DOHH2 (cell line): ENCODE results near the gene NDUFAF5.

Experiments used
- H3F3A ChIP-seq: fragments of 200-600 bp; sonication (generic), shearing (Covaris generic); 2 replicates; pipeline ENCODE4 v1.6.0; 2016; ENCODE audit warnings: antibody characterized with exemption, mild to moderate bottlenecking; ENCODE audit not compliant: control insufficient read depth, insufficient read depth
- H3K27ac ChIP-seq: fragments of 200-600 bp; sonication (generic); 2 replicates; pipeline ENCODE4 v1.5.1; 2014; ENCODE audit warnings: low read depth, mild to moderate bottlenecking, low read length, moderate library complexity
- H3K27me3 ChIP-seq: fragments of 200-600 bp; sonication (generic); 2 replicates; pipeline ENCODE4 v1.6.1; 2014; ENCODE audit warnings: mild to moderate bottlenecking, low read length, mixed read lengths; ENCODE audit not compliant: control insufficient read depth
- H3K36me3 ChIP-seq: fragments of 200-600 bp; sonication (generic); 2 replicates; pipeline ENCODE4 v1.6.1; 2014; ENCODE audit warnings: mild to moderate bottlenecking, low read length, moderate library complexity, mixed read lengths; ENCODE audit not compliant: control insufficient read depth
- H3K4me1 ChIP-seq: fragments of 200-600 bp; sonication (generic); 2 replicates; pipeline ENCODE4 v1.6.1; 2014; ENCODE audit warnings: mild to moderate bottlenecking, low read length, mixed read lengths; ENCODE audit not compliant: control insufficient read depth
- H3K4me2 ChIP-seq: fragments of 200-600 bp; sonication (generic); 2 replicates; pipeline ENCODE4 v1.6.0; 2014; ENCODE audit warnings: mild to moderate bottlenecking, low read length, moderate library complexity
- H3K4me3 ChIP-seq: fragments of 200-600 bp; sonication (generic); 2 replicates; pipeline ENCODE4 v1.5.1; 2014; ENCODE audit warnings: mild to moderate bottlenecking, low read length, mixed read lengths
- H3K79me2 ChIP-seq: fragments of 200-600 bp; sonication (generic); 2 replicates; pipeline ENCODE4 v1.6.1; 2014; ENCODE audit warnings: mild to moderate bottlenecking, low read length, mixed read lengths; ENCODE audit not compliant: control insufficient read depth
- H3K9me2 ChIP-seq: fragments of 200-600 bp; sonication (generic); replicated peaks from 2 replicates; pipeline ENCODE4 v1.6.1; 2014; ENCODE audit warnings: mild to moderate bottlenecking, low read length, mixed read lengths; ENCODE audit not compliant: control insufficient read depth
- H3K9me3 ChIP-seq: fragments of 200-600 bp; sonication (generic); 2 replicates; pipeline ENCODE4 v1.6.1; 2014; ENCODE audit warnings: antibody characterized with exemption, low read length, mixed read lengths; ENCODE audit not compliant: control insufficient read depth, insufficient read depth
- H4K20me1 ChIP-seq: fragments of 200-600 bp; sonication (generic); 2 replicates; pipeline ENCODE4 v1.6.0; 2014; ENCODE audit warnings: low read depth, mild to moderate bottlenecking, antibody characterized with exemption, low read length, moderate library complexity; ENCODE audit not compliant: control insufficient read depth, insufficient read depth
- EZH2phosphoT487 ChIP-seq: fragments of 200-600 bp; sonication (generic); IDR thresholded peaks from 2 replicates; pipeline ENCODE4 v1.6.1; 2017; ENCODE audit warnings: borderline replicate concordance, mild to moderate bottlenecking, antibody characterized with exemption, low read length, moderate library complexity, mixed read lengths
- TF ChIP-seq, protein P1 (sequence below): fragments of 200-600 bp; sonication (generic); IDR thresholded peaks from one replicate; pipeline ENCODE4 v1.5.1; 2014; ENCODE audit warnings: antibody characterized with exemption, mild to moderate bottlenecking, low read depth, low read length; ENCODE audit not compliant: poor library complexity, severe bottlenecking

The NDUFAF5 gene

DNA sequence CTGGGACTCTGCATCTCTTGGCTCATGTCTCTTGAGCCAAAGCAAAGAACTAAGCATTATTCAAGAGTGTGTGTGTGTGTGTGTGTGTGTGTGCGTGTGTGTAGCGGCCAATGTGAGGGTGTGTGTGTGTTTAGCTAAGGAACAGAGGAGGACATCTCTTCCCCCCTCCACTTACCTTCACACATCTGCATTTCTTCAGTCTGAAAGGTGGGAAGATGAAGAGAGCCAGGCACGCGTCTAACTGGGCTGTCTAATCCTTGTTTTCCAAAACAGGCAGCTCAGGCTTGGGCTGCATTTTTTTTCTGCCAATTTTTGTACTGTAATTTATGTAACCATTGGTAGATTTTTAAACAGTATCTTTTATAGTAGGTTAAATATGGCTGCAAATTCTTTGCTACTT lies 59.5 kb downstream of the NDUFAF5 start:
- no peaks in the 10 kb centered on the region for H3K79me2 ChIP-seq
- H3K4me1 ChIP-seq = no peaks in the 10 kb centered on the region
- no peak overlapping the region for H3K27ac ChIP-seq
- H3F3A ChIP-seq = no peaks in the 10 kb centered on the region
- H3K4me2 ChIP-seq = no peak overlapping the region
- TF ChIP-seq, protein P1, sequence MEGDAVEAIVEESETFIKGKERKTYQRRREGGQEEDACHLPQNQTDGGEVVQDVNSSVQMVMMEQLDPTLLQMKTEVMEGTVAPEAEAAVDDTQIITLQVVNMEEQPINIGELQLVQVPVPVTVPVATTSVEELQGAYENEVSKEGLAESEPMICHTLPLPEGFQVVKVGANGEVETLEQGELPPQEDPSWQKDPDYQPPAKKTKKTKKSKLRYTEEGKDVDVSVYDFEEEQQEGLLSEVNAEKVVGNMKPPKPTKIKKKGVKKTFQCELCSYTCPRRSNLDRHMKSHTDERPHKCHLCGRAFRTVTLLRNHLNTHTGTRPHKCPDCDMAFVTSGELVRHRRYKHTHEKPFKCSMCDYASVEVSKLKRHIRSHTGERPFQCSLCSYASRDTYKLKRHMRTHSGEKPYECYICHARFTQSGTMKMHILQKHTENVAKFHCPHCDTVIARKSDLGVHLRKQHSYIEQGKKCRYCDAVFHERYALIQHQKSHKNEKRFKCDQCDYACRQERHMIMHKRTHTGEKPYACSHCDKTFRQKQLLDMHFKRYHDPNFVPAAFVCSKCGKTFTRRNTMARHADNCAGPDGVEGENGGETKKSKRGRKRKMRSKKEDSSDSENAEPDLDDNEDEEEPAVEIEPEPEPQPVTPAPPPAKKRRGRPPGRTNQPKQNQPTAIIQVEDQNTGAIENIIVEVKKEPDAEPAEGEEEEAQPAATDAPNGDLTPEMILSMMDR = no peak
- no peak for TF ChIP-seq EZH2phosphoT487
- no peaks in the 10 kb centered on the region for H4K20me1 ChIP-seq
- H3K36me3 ChIP-seq = no peaks in the 10 kb centered on the region
- H3K9me3 ChIP-seq = no peaks in the 10 kb centered on the region
- H3K27me3 ChIP-seq = no peaks in the 10 kb centered on the region
- no peaks in the 10 kb centered on the region for H3K9me2 ChIP-seq
- H3K4me3 ChIP-seq = no peak overlapping the region

DNA sequence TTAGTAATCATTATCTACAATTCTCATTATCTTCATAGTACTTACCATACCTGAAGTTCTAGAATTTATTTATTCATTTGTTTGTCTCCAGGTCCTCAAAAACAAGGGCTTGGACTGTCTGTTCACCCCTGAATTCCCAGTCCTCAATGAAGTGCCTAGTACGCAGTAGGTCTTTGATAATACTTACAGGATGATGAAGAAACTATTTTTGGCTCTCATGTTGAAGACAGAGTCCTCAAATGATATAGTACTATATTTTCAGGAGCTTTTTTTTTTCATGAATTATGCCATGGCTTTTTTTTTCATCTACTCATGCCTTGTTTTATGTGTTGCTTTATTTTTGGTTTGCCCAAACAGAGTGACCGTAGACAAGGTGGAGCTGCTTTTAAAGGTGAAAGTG lies 66.5 kb downstream of the NDUFAF5 start:
- no peaks in the 10 kb centered on the region for H3K79me2 ChIP-seq
- H4K20me1 ChIP-seq = no peaks in the 10 kb centered on the region
- H3K36me3 ChIP-seq = no peaks in the 10 kb centered on the region
- no peak overlapping the region for H3K4me2 ChIP-seq
- no peaks in the 10 kb centered on the region for H3F3A ChIP-seq
- TF ChIP-seq EZH2phosphoT487 = no peak
- TF ChIP-seq, protein P1 = no peak
- no peaks in the 10 kb centered on the region for H3K27me3 ChIP-seq
- H3K9me3 ChIP-seq = no peaks in the 10 kb centered on the region
- H3K9me2 ChIP-seq = no peaks in the 10 kb centered on the region
- no peak overlapping the region for H3K27ac ChIP-seq
- H3K4me1 ChIP-seq = no peaks in the 10 kb centered on the region
- H3K4me3 ChIP-seq = no peak overlapping the region

DNA sequence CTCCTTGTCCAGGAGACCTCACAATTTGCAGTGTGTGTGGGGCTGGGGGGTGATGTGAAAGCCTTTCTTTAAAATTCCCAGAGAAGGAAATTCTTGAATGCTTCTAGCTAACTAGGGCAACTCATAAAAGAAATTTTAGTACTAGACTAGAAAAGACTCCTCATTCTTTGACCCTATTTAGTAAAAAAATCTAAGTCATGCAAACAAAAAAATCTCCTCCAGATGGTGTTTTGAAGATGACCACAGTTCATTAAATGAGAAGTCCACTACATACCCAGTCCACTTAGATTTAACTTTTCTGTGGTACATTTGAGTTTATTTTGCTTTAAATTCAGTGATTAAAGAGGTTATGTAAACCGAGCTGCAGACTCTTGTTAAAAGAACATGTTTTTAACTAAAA lies 67.5 kb downstream of the NDUFAF5 start:
- no peaks in the 10 kb centered on the region for H4K20me1 ChIP-seq
- H3K36me3 ChIP-seq = no peaks in the 10 kb centered on the region
- H3K9me2 ChIP-seq = no peaks in the 10 kb centered on the region
- no peaks in the 10 kb centered on the region for H3K27me3 ChIP-seq
- no peaks in the 10 kb centered on the region for H3K9me3 ChIP-seq
- no peaks in the 10 kb centered on the region for H3K4me1 ChIP-seq
- no peaks in the 10 kb centered on the region for H3K79me2 ChIP-seq
- H3K4me3 ChIP-seq = no peak overlapping the region
- TF ChIP-seq, protein P1 = no peak
- no peak for TF ChIP-seq EZH2phosphoT487
- no peak overlapping the region for H3K4me2 ChIP-seq
- no peak overlapping the region for H3K27ac ChIP-seq
- no peaks in the 10 kb centered on the region for H3F3A ChIP-seq

DNA sequence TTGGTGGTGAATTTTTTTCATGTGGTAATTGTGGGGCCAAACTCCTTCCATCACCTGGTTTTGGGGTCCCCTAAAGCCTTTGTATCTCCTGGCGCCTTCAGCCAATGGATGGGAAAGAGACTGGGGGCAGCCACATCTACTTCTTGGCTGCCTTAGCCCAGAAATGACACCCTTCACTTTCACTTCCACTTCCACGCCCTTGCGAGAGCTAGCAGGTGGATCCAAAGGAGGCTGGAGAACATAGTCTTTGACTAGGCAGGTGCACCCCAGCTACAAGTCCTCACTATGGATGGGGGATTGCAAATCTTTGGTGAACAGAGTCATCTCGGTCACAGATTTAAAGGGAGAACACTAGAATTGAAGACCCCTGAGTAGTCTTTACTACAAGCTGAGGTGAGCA lies 70.8 kb downstream of the NDUFAF5 start:
- Histone ChIP-seq H3K4me2 (no peak overlapping the region), H3K4me3 (no peak overlapping the region), H3K27ac (no peak overlapping the region), H3K9me2 (no peaks in the 10 kb centered on the region), H4K20me1 (no peaks in the 10 kb centered on the region), H3K36me3 (no peaks in the 10 kb centered on the region), H3K27me3 (no peaks in the 10 kb centered on the region), H3F3A (no peaks in the 10 kb centered on the region), H3K9me3 (no peaks in the 10 kb centered on the region), H3K79me2 (no peaks in the 10 kb centered on the region), H3K4me1 (no peaks in the 10 kb centered on the region)
- no peak for TF ChIP-seq EZH2phosphoT487
- TF ChIP-seq, protein P1 = no peak
